GM18508 (cell line): ENCODE data around the gene FEZF2.

Experiments used
- ATAC-seq: cut with Tn5 transposase; IDR thresholded peaks from one replicate; pipeline ENCODE4 v1.9.1; 2021; ENCODE audit warnings: moderate number of reproducible peaks; ENCODE audit not compliant: insufficient read depth, unreplicated experiment

Gene FEZF2

GRCh38 chr3:62335196-62335595 is 38.2 kb downstream of the FEZF2 start:
- ATAC-seq = no peak

GRCh38 chr3:62332835-62333244 is 40.5 kb downstream of the FEZF2 start:
- ATAC-seq = no peak

GRCh38 chr3:62332017-62332416 is 41.3 kb downstream of the FEZF2 start:
- ATAC-seq = no peak

DNA sequence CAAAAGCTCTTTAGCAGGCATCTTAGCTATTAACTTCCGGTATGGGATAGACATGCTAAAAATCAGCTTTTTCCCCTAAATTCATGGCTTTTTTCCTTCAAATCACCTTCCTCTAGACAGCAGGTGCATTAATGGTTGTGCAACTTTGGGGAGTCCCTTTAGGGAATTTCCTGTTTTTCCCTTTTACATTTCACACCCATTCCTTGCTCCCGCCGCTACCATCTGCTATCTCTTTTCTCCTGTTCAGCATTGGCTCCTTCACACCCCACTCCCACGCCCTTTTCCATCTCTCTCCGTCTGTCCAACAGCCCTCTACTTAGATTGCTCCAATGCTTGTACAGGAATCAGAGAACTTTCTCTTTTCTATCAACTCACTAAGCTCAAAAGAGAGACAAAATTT is 43.4 kb downstream of the FEZF2 start:
- no peak for ATAC-seq

- ATAC-seq = no peak
Measured at GRCh38 chr3:62325896-62326295, 47.5 kb downstream of the FEZF2 start.

DNA sequence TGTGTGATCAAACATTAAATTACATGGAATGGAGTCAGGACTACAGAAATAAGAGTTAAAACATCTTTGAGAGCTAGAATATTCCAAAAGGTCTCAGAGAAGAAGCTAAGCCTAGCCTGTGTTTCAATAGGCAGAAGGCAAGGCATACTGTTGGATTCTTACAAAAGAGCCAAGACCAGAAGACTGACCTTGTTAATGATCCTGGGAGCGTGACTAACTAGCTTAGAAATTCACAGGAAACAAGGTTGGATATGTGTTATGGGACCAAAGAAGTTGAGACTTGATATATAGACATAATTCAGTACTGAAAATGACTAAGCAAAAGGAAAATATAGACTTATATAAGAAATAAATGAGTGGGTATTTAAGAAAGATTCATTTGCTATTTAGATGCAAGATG is 50.1 kb downstream of the FEZF2 start:
- no peak for ATAC-seq
